Germinal center (tissue), 1 donor: ENCODE data around the gene KPNA3.
"Not testable (repeated sequence)": the region's sequence is repeated elsewhere in the genome, so short reads cannot be mapped to it uniquely, and the experiment has no call there.

ENCODE experiments used
- DNase-seq: peaks from one replicate; pipeline ENCODE4 v3.0.0; 2012; ENCODE audit warnings: mixed read lengths, low spot score

Gene KPNA3

DNA sequence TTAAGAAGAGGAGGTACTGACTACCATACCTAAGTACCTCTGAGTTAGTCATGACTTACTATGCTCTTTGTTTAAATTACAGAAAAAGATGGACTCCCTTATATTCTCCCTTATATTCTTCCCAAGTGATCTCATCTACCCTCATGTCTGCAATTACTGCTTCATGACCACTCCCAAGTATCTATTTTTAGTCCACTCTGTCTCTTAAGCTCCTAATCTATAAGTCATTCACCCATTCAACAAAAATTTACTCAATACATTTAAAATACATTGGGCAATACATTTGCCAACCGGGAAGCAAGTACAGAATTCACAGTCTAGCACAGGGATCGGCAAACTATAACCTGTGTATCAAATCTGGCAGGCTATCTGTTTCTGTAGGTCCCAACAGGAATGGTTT lies 42.6 kb downstream of the KPNA3 start:
- DNase-seq, result no peak

DNA sequence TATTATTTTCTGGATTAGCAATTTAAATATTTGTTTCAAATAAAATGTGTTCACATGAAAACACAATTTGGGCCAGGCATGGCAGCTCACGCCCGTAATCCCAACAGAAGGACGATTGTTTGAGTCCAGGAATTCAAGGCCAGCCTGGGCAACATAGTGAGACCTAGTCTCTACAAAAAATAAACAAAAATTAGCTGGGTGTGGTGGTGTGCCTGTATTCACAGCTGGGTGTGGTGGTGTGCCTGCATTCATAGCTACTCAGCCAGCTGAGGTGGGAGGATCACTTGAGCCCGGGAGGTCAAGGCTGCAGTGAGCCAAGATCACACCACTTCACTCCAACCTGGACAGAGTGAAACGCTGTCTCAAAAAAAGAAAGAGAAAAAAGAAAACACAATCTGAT lies 46.4 kb downstream of the KPNA3 start:
- DNase-seq, result no peak

- no peak for DNase-seq
Measured at GRCh38 chr13:49740870-49741269, 51.6 kb downstream of the KPNA3 start.

DNA sequence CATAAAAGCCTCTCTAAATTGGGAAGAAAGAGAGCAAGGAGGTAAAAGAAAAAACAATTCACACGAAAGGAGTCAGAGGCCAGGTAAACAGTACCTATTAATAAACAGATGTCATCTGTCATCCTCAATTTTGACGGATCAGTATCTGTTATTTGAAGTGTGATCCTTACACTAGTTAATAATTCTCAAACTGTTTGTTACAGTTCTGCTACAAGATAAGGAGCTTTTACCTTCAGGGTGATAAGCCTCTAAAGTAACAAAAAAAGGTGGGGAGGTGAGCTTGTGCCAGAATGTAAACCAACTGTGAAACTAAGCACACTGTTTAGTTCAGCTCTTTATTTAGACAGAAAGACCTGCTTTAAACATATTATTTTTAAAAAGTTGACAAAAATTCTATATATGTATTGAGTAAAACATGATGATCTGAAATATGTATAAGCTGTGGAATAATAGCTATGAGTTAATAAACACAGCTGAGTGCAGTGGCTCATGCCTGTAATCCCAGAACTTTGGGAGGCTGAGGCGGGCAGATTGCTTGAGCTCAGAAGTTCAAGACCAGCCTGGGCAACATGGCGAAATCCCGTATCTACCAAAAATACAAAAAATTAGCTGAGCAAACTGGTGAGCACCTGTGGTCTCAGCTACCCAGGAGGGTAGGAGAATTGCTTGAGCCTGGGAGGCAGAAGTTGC lies 52.8 kb downstream of the KPNA3 start:
- no peak for DNase-seq

DNA sequence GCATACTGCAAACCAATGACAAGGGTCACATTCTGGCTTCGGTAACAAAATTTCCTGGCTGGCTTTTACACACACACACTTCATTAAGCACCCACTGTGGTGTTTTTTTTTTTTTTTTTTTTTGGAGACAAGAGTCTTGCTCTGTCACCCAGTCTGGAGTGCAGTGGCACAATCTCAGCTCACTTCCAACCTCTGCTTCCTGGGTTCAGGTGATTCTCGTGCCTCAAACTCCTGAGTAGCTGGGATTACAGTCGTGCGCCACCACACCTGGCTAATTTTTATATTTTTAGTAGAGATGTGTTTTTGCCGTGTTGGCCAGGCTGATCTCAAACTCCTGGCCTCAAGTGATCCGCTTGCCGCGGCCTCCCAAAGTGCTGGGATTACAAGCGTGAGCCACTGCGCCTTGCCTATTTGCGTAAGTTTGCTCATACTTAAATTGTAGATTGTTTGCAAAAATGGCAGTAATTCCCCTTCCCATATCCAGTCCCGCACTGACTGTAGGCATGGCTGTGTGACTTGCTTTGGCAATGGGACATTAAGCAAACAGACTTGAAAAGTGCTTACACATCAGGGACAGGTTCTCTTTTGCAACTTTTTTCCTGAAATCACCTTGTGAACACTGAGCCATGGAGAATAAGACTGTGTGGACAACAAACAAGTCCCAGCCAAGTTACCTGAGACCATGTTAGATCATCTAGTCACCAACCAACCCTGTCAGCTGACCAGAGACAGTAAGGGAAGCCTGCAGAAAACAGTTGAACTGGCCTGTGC lies 59.1 kb downstream of the KPNA3 start:
- no peak for DNase-seq

GRCh38 chr13:49731766-49732165 lies 60.7 kb downstream of the KPNA3 start:
- DNase-seq, result no peak

GRCh38 chr13:49716615-49717014 lies 75.9 kb downstream of the KPNA3 start:
- no peak for DNase-seq

DNA sequence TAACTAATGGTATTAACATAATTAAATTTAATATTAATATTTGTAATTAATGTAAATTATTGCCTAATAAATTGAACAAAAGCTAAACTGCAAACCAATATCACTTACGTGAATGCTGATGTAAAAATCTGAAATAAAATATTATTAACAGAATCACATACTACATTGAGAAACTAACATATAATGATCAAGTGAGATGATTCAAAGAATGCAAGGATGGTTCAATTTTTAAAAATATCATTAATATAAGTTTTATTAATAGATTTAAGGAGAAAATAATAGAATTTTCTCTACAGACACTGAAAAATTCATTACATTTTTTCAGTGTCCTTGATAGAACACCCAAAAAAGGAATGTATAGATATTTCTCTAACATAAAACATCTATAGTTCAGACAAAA lies 77.7 kb downstream of the KPNA3 start:
- no peak for DNase-seq

DNA sequence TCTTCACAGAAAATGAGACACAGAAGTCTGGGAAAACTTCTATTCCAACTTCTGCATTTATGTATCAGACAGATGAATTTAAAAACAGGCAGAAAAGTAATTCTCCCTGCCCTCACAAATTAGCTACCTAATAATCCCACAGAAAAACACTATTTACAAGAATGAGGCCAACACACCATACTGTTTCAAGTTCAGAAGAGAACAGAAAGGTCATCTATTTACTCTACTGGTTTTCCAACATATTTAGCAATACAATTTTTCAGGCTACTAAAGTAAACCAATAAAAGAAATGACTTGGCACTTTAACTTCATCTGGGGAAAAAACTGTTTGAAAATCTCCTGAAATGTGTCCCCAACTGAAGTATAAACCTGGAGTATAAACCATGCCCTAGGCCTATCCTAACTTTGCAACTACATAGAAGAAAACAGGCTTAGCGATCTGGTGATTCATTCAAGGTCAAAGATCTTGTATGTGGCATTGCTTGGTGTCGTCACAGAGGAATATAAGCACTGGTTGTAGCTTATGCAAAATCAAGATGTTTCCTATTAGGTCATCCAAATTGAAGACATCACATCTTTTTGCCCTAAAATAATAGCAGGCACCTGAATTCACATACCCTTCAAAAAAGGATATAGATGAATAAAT lies 81.1 kb downstream of the KPNA3 start:
- DNase-seq, result no peak

DNA sequence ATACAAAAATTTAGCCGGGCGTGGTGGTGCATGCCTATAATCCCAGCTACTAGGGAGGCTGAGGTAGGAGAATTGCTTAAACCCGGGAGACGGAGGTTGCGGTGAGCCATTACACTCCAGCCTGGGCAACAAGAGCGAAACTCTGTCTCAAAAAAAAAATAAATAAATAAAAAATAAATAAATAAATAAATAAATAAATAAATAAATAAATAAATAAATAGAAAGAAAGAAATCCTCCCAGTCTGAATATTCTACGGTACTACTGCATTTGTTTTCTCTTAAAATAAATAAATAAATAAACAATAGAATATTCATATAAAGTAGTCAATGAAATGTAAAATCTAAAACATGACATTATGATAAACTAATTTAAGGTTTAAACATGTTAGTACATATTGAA lies 88.2 kb downstream of the KPNA3 start:
- DNase-seq, result not testable (repeated sequence)

GRCh38 chr13:49701491-49701890 lies 91.0 kb downstream of the KPNA3 start:
- DNase-seq, result no peak

GRCh38 chr13:49697468-49697867 lies 95.0 kb downstream of the KPNA3 start:
- no peak for DNase-seq

DNA sequence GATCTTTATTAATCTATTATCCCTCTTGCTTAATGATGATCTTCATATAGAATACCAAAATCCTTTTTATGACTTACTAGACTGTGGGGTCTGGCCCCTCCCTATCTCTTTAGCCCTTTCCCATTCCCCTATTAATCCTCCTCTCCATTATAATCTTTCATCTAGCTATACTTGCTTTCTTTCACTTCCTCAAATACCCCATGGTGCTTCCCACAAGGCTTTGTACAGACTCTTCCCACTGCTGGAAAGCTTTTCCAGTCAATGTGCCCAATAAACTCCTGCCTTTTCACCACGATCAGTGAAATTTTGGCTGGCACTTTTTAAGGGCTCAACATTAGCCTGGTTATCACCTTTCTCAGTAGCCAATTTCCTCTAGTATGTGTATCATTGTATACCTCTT lies 98.0 kb downstream of the KPNA3 start:
- DNase-seq, result no peak

GRCh38 chr13:49693877-49694276 lies 98.6 kb downstream of the KPNA3 start:
- DNase-seq, result no peak

DNA sequence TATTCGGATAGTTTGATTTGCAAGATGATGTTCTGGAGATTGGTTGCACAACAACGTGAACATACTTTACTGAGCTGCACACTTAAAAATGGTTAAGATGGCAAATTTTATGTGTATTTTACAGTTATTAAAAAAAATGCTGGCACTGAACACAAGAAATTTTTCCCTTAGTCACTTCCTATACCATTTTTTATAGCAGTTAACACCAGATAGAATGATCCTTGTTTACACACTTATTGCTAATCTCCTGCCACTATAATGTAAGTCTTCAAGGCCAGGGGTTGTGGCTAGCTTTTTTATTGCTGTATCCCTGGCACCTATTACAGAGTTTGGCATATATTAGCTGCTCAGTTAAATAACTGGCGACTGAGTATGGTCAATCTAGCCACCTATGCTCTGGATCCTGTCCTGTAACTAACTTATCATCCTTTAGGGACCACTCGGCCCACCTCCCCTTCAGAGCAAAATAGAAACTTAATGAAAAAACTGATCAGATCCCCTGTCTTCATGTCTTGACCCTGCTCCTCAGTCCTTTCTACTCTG lies 99.2 kb downstream of the KPNA3 start:
- DNase-seq, result no peak

- peak; percentile 93 for DNase-seq
Measured at GRCh38 chr13:49690995-49691784, 101.3 kb downstream of the KPNA3 start, which contains the start of gene EBPL. EBPL (minus strand) TSS chr13:49691486; CDS start chr13:49691424, 62 bp downstream.

DNA sequence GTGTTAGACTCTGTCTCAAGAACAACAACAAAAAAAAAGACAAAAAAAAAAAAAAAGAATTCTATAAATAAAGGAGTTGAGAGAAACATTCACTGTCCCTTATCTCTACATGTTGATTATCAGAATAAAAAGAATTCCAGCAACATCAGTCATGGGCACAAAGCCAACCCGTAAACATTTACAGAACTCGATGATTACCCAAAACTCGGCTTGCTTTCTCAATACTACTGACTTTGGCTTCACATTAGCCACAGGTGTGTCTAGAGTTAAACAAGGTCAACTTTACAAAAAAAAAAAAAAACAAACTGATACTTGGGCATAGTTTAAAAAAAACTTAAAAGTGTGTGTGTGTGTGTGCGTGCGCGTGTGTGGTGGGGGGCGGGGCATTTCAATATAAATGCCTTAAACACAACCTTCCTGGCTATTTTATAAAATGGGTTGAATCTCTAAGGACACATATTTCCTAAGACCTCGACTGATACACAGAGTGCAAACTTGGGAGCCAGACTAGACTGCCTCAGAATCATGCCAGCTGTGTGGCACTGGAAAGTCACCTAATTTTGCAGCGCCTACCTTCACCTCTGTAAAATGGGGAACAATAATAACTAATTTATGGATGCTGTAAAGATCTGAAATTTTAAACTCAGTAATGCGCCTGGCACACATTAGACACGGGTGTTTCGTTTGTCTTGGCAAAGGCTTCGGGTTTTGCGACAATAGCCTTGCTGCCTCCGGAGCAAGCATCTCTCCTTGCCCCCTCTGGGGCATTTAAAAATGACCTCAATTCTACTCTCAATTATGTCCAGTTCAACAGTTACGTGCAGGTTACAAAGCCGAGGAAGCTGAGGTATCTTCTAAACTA lies 102.1 kb downstream of the KPNA3 start:
- DNase-seq, result peak; percentile 44

DNA sequence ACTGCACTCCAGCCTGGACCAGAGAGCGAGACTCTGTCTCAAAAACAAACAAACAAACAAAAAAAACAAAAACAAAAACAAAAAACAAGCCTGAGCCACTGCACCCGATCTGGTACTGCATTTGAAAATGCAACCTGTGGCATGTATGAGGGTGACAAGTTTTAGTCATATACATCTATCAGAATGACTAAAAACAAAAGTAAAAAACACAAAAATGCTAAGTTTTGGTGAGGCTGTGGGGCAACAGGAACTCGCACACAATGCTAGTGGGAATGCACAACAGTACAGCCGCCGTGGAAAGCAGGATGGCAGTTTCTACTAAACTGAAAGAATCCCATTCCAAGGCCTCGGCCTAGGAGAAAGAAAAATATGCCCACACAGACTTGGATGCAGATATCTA lies 109.0 kb downstream of the KPNA3 start:
- no peak for DNase-seq

DNA sequence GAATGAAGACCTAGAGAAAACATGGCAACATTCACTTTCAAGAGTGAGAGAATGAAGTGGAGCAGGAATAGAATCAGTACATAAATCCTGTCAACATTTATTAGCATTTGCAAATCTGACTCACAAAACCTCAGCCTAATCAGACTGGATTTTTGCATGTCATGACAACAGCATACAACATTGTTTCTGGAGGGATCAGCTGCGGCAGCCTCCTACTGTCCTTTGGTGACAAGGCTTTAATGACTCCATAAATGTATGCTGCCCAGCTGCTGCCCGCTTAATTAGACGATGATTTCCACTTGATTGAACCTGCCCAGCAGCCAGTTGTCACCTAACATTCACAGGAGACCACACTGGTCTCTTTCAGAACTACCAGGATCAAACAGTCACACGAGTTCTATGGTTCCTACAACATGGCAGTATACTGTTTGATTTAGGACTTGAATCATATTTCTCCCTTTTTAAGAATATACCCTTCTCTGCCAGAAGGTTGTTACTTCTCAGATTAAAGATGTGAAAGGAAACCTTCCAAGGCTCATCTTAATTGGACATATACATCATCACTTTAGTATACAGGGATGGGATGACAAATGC lies 110.5 kb downstream of the KPNA3 start:
- no peak for DNase-seq

- no peak for DNase-seq
Measured at GRCh38 chr13:49679246-49679645, 113.2 kb downstream of the KPNA3 start.
